VCaP (cell line): ENCODE data around the gene RBBP8NL.

Source experiments
- H3K27ac ChIP-seq: fragments of 450-650 bp; 2 replicates; pipeline ENCODE4 v1.5.1; 2017
- CTCF ChIP-seq: fragments of 450-650 bp; conservative IDR thresholded peaks from 2 replicates; pipeline ENCODE4 v1.5.1; 2017; ENCODE audit warnings: mild to moderate bottlenecking, moderate library complexity

Gene RBBP8NL

DNA sequence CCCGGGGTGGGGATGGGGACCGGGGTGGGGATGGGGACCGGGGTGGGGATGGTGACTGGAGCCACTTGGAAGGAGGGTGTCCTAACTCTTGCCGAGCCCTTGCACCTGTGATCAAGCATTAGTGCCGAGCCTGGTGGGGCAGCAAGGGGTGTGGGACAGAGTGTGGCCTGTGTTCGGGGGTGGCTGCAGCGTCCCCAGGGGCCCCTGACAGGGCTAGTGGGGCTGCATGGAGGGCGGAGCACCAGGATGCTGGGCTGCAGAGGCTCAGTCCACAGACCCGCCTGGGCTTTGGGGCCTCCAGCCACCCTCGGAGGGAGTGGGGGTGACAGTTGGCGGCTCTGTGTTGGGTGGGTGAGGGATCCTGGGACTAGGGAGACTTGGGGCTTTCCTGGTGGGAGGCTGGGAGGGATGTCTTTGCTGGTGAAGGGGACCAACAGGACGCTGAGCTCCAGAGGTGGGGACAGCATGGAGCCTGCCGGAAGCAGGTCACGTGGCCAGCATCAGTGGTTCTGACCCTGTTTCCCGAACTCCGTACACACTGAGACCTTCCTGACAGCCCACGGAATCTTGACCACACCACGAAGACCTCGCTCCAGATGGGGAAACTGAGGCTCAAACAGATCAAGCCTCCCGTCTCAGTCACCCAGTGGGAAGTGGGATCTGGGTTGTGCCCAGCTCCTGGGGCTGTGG is 4.6 kb downstream of the RBBP8NL start:
- no peak for TF ChIP-seq CTCF
- no peak overlapping the region for H3K27ac ChIP-seq

DNA sequence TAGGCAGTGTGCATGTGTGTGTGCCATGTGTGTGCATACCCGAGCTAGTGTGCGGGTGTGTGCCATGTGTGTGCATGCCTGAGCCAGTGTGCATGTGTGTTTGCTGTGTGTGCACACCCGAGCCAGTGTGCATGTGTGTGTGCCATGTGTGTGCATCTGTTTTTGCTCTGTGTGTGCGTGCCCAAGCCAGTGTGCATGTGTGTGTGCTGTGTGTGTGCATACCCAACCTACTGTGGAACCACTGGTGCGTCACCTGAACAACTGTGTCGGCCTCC is 5.7 kb downstream of the RBBP8NL start:
- TF ChIP-seq CTCF = no peak
- H3K27ac ChIP-seq = no peak overlapping the region

DNA sequence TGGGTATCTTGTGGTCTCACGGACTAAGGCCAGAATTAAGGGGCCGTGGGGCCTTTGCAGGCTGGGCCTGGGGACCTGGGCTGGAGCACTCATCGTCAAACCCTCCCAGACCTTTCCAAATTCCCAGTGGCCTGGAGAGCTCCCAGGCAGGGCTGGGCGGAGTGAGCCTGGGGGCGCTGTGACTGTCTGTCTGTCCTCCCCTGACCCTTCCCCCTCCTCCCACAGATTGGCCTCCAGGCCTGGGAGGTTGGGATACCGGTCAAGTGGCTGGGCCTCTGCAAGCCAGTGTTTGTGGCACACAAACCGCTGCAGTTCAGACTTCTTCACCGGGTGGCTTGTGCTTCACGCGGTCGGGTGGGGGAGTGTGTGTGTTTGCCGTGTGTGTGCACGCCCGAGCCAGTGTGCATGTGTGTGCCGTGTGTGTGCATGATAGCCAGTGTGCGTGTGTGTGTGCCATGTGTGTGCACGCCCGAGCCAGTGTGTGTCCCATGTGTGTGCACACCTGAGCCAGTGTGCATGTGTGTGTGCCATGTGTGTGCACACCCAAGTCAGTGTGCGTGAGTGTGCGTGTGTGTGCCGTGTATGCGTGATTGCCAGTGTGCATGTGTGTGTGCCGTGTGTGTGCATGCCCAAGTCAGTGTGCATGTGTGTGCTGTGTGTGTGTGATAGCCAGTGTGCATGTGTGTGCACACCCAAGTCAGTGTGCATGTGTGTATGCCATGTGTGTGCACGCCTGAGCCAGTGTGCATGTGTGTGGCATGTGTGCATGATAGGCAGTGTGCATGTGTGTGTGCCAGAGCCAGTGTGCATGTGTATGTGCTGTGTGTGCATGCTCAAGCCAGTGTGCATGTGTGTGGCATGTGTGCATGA is 6.3 kb downstream of the RBBP8NL start:
- no peak overlapping the region for H3K27ac ChIP-seq
- TF ChIP-seq CTCF = no peak

DNA sequence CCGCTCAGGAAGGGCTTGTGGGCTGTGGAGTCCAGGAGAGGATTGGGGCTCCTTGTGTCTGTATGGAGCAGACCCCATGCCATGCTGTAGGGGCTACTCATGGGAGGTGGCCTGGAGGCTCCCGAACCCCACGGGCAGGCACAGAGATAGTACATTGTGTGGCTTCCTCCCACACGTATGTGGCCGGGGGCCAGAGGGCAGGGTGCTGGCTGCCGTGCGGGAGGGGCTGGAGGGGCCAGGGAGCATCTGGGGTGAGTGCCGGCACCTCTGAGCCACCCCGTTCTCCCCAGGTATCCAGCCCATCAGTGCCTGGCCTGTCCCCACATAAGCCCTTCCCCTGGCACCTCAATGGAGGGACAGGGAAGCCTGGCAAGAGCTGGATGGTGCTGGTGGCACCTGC is 7.6 kb downstream of the RBBP8NL start:
- no peak for TF ChIP-seq CTCF
- no peak overlapping the region for H3K27ac ChIP-seq

DNA sequence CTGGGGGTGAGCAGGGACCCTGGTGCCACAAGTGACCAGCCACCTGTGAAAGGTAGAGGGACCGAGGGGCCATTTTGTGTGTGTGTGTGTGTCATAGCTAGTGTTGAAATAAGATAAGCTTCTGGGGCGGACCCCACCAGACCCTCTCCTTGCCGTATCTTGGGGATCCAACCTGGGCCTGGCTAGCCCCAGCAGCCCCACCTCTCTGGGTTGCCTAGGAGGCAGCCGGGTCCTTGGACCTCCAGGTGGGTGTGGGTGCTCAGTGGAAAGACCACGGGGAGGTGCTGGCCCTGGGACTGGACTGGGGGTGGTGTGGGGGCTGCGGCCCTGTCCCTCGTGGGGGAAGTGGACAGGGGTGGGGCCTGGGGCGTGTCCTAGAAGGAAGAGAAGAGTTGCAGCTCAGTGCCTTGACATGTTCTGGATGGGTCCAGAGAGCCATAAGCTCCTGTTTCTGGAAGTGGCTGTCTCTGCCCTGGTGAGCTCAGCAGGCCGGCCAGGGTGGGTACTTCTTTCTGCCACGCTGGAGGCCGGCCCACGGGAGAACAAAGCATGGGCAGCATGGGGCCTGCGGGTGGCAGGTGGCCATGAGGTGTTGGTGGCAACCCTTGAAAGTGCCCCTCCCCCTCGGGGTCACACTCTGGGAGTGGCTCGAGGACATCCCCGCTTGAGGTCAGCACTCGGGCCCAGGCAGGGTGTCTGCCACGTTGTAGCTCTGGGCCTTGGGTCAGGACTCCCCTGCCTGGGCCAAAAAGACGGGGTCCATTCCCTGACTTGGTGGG is 8.4 kb downstream of the RBBP8NL start:
- TF ChIP-seq CTCF = no peak
- no peak overlapping the region for H3K27ac ChIP-seq

- TF ChIP-seq CTCF = no peak
- H3K27ac ChIP-seq = no peak overlapping the region
Measured at GRCh38 chr20:62417981-62418708, 9.2 kb downstream of the RBBP8NL start.
